Measurements from ENCODE around the gene LDB2.

DNA sequence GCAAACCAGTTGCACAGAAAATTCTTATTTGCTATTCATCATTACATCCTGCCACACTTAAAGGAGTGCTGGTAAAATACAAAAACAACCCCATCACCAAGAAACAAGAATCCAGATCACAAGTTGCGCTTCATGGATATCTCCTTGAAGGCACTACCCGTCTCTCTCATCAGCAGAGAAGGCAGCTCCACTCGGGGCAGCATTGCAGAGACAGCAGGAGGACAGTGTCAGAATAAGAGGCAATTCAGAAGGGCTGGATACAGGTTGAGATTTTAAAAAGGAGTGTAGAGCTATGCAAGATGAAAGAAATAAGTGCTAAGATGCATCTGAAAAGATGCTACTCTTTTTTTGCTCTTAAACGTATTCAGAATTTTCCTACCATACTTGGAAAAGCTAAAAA is 71.4 kb downstream of the LDB2 start:
- TF ChIP-seq CTCF (IDR thresholded peaks at IDR 0.05; ENCODE audit: low read depth, low read length) (no peak), POLR2A (IDR thresholded peaks at IDR 0.05; ENCODE audit: extremely low read depth, insufficient read length) (no peak)
